NCI-H2171 treated with DMSO at 0.1 percent for 48 hours (cell line): ENCODE data around the gene ARHGEF28.

Source experiments
- DNase-seq: peaks from one replicate; lab custom pipeline; 2025; lab: John Stamatoyannopoulos, UW

ARHGEF28 gene

GRCh38 chr5:73901043-73901442 is 275.0 kb downstream of the ARHGEF28 start:
- DNase-seq: no peak

- DNase-seq: peak; percentile 55
These were observed 275.5 kb downstream of the ARHGEF28 start for GRCh38 chr5:73901455-73901854.

- peak; percentile 94 for DNase-seq
These were observed 276.5 kb downstream of the ARHGEF28 start for GRCh38 chr5:73902327-73903051.

- no peak for DNase-seq
These were observed 277.2 kb downstream of the ARHGEF28 start for GRCh38 chr5:73903169-73903568.

- DNase-seq: no peak
These were observed 280.3 kb downstream of the ARHGEF28 start for GRCh38 chr5:73906277-73906676.

- DNase-seq: no peak
These were observed 281.2 kb downstream of the ARHGEF28 start for GRCh38 chr5:73907164-73907563.

GRCh38 chr5:73908395-73908794 is 282.4 kb downstream of the ARHGEF28 start:
- no peak for DNase-seq

GRCh38 chr5:73908846-73909245 is 282.9 kb downstream of the ARHGEF28 start:
- no peak for DNase-seq

GRCh38 chr5:73909474-73909873 is 283.5 kb downstream of the ARHGEF28 start:
- no peak for DNase-seq

- peak; percentile 91 for DNase-seq
These were observed 285.9 kb downstream of the ARHGEF28 start for GRCh38 chr5:73911761-73912393.

- no peak for DNase-seq
These were observed 286.9 kb downstream of the ARHGEF28 start for GRCh38 chr5:73912821-73913271.

GRCh38 chr5:73913971-73914370 is 288.0 kb downstream of the ARHGEF28 start:
- no peak for DNase-seq

GRCh38 chr5:73915345-73915744 is 289.3 kb downstream of the ARHGEF28 start:
- no peak for DNase-seq

GRCh38 chr5:73917433-73917832 is 291.4 kb downstream of the ARHGEF28 start:
- DNase-seq: peak; percentile 66

GRCh38 chr5:73917891-73918290 is 291.9 kb downstream of the ARHGEF28 start:
- DNase-seq: no peak

- DNase-seq: no peak
These were observed 292.8 kb downstream of the ARHGEF28 start for GRCh38 chr5:73918791-73919221.

- DNase-seq: no peak
These were observed 295.7 kb downstream of the ARHGEF28 start for GRCh38 chr5:73921741-73922140.

- peak; percentile 46 for DNase-seq
These were observed 296.2 kb downstream of the ARHGEF28 start for GRCh38 chr5:73922224-73922623.

GRCh38 chr5:73922875-73923557 is 297.0 kb downstream of the ARHGEF28 start:
- no peak for DNase-seq

- DNase-seq: no peak
These were observed 302.6 kb downstream of the ARHGEF28 start for GRCh38 chr5:73928476-73929070.

- DNase-seq: no peak
These were observed 309.7 kb downstream of the ARHGEF28 start for GRCh38 chr5:73935719-73936118.

GRCh38 chr5:73938280-73938937 is 312.4 kb downstream of the ARHGEF28 start:
- no peak for DNase-seq
